Measurements from ENCODE around the gene SIRPA. TPM values are rescaled to one million over a fixed set of nuclear protein-coding genes. Genes with fewer than 3 reads are reported as not detected.

The SIRPA gene
- total and polyA plus RNA-seq, 12 donors = 9.7 to 45.8 (median 24.8) TPM

GRCh38 chr20:1915725-1916124 lies 20.5 kb downstream of the SIRPA start:
- Histone ChIP-seq H3K36me3 (peaks cover 0 to 91% (median 5%) of the 10 kb centered on the region in 9 donors), H3K9me3 (no peaks in the 10 kb centered on the region), H3K27me3 (no peaks in the 10 kb centered on the region), H3K4me1 (peaks cover 0 to 33% (median 16%) of the 10 kb centered on the region in 9 donors), H3K4me3 (no peak overlapping the region), H3K27ac (no peak overlapping the region)
- TF ChIP-seq CTCF (IDR thresholded peaks at IDR 0.05) = no peak
- WGBS, 2 donors = 96 to 99% methylated on average over 3 of the region's 3 CpGs
- intact Hi-C loops (cut with DNase I) = no loop called here
- ATAC-seq = no peak
- no peak for DNase-seq

GRCh38 chr20:1917786-1918185 lies 22.6 kb downstream of the SIRPA start:
- ATAC-seq = no peak
- H3K27ac ChIP-seq = no peak overlapping the region
- no peaks in the 10 kb centered on the region for H3K27me3 ChIP-seq
- intact Hi-C loops (cut with DNase I) = no loop called here
- 95 to 97% methylated on average over 1 of the region's 1 CpG for WGBS, 2 donors
- peaks cover 0 to 86% (median 7%) of the 10 kb centered on the region in 9 donors for H3K36me3 ChIP-seq
- no peak overlapping the region for H3K4me3 ChIP-seq
- peaks cover 0 to 17% (median 5%) of the 10 kb centered on the region in 9 donors for H3K4me1 ChIP-seq
- no peak for TF ChIP-seq CTCF (IDR thresholded peaks at IDR 0.05)
- no peak for DNase-seq
- no peaks in the 10 kb centered on the region for H3K9me3 ChIP-seq

- DNase-seq = peak; percentile 23 to 26
- 70 to 71% methylated on average over 12 of the region's 12 CpGs for WGBS, 2 donors
- H3K27ac ChIP-seq = no peak overlapping the region
Measured at GRCh38 chr20:1918491-1919165, 23.4 kb downstream of the SIRPA start.

GRCh38 chr20:1920252-1920651 lies 25.0 kb downstream of the SIRPA start:
- 87 to 89% methylated on average over 8 of the region's 8 CpGs for WGBS, 2 donors
- no peaks in the 10 kb centered on the region for H3K9me3 ChIP-seq
- no peak for TF ChIP-seq CTCF (IDR thresholded peaks at IDR 0.05)
- peaks cover 0 to 11% (median 0%) of the 10 kb centered on the region in 9 donors for H3K4me1 ChIP-seq
- DNase-seq = no peak
- intact Hi-C loops (cut with DNase I) = no loop called here
- no peak overlapping the region for H3K4me3 ChIP-seq
- no peaks in the 10 kb centered on the region for H3K27me3 ChIP-seq
- ATAC-seq = no peak
- H3K27ac ChIP-seq = no peak overlapping the region
- H3K36me3 ChIP-seq = peaks cover 0 to 91% (median 13%) of the 10 kb centered on the region in 9 donors

More at GRCh38 chr20:1918491-1919165, 23.4 kb downstream of the SIRPA start:
- H3K9me3 ChIP-seq = no peaks in the 10 kb centered on the region
- no peaks in the 10 kb centered on the region for H3K27me3 ChIP-seq
- H3K4me1 ChIP-seq = peaks cover 0 to 11% (median 0%) of the 10 kb centered on the region in 9 donors
- peak in 3 of 9 donors; percentile 28 to 35 (median 29) for TF ChIP-seq CTCF (IDR thresholded peaks at IDR 0.05)
- H3K4me3 ChIP-seq = no peak overlapping the region
- peak in 7 of 8 donors; percentile 58 to 90 (median 74) for ATAC-seq
- intact Hi-C loops (cut with DNase I) = no loop called here
- peaks cover 0 to 94% (median 13%) of the 10 kb centered on the region in 9 donors for H3K36me3 ChIP-seq
